GM12865 (cell line): Measurements from ENCODE around the gene EPHA5.

Experiments used
- DNase-seq: peaks from one replicate; pipeline ENCODE4 v3.0.0; 2010; ENCODE audit warnings: low read depth
- H3K4me3 ChIP-seq: 2 replicates; pipeline ENCODE4 v1.5.1; 2011; ENCODE audit warnings: mild to moderate bottlenecking, low read depth, low read length, control low read depth
- CTCF ChIP-seq: IDR thresholded peaks from 2 replicates; pipeline ENCODE4 v1.5.1; 2011; ENCODE audit warnings: low read length, control low read depth, low read depth, inconsistent platforms; ENCODE audit not compliant: insufficient read depth; ENCODE audit errors: missing control alignments

Gene EPHA5

GRCh38 chr4:65370709-65371108 is 299.6 kb downstream of the EPHA5 start:
- no peak for TF ChIP-seq CTCF
- DNase-seq = no peak
- H3K4me3 ChIP-seq = no peak overlapping the region

- TF ChIP-seq CTCF = no peak
- DNase-seq = no peak
Measured at GRCh38 chr4:65367306-65367705, 303.0 kb downstream of the EPHA5 start.

GRCh38 chr4:65358914-65359313 is 311.4 kb downstream of the EPHA5 start:
- no peak overlapping the region for H3K4me3 ChIP-seq
- no peak for DNase-seq
- TF ChIP-seq CTCF = no peak

More at GRCh38 chr4:65367306-65367705, 303.0 kb downstream of the EPHA5 start:
- no peak overlapping the region for H3K4me3 ChIP-seq

GRCh38 chr4:65353098-65353497 is 317.2 kb downstream of the EPHA5 start:
- H3K4me3 ChIP-seq = no peak overlapping the region
- DNase-seq = no peak
- no peak for TF ChIP-seq CTCF

- no peak for TF ChIP-seq CTCF
- no peak for DNase-seq
- H3K4me3 ChIP-seq = no peak overlapping the region
Measured at GRCh38 chr4:65344278-65344825, 325.9 kb downstream of the EPHA5 start.

- no peak overlapping the region for H3K4me3 ChIP-seq
- no peak for DNase-seq
- TF ChIP-seq CTCF = no peak
Measured at GRCh38 chr4:65343342-65343741, 326.9 kb downstream of the EPHA5 start.

- DNase-seq = no peak
- H3K4me3 ChIP-seq = no peak overlapping the region
- no peak for TF ChIP-seq CTCF
Measured at GRCh38 chr4:65341557-65341956, 328.7 kb downstream of the EPHA5 start.
